GM19324 (cell line): ENCODE data around the gene SMG1.
"Not testable (repeated sequence)": the region's sequence is repeated elsewhere in the genome, so short reads cannot be mapped to it uniquely, and the experiment has no call there.

Experiments
- ATAC-seq: cut with Tn5 transposase; IDR thresholded peaks from one replicate; pipeline ENCODE4 v1.9.1; 2021; ENCODE audit warnings: mild to moderate bottlenecking, moderate library complexity; ENCODE audit not compliant: unreplicated experiment, low FRiP score

The SMG1 gene

DNA sequence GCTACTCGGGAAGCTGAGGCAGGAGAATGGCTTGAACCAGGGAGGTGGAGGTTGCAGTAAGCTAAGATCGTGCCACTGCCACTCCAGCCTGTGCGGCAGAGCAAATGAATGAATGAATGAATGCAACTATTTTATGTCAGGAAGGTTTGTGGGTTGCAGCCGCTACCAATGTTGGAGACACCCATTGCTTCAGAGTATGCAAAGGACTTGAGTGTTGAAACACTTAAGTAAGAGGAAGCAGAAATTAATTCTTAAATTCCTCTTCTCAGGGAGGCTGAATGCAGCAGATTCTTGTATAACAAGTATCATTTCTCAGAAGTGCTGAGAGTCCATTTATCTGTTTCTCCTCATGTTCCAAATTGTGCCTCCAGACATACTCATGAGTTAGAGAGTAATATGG is 151.6 kb downstream of the SMG1 start:
- not testable (repeated sequence) for ATAC-seq

DNA sequence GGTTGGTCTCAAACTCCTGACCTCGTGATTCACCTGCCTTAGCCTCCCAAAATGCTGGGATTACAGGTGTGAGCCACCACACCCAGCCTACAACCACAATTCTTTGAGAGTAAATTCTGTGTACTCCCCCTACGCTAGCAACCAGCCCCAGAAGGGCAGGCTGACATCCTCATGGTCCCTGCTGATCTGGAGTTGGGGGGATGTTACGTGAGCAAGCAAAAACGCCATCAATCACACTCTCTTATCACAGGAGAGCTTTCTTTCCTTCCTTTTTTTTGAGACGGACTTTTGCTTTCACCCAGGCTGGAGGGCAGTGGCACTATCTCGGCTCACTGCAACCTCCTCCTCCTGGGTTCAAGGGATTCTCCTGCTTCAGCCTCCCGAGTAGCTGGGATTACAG is 154.0 kb downstream of the SMG1 start:
- not testable (repeated sequence) for ATAC-seq

DNA sequence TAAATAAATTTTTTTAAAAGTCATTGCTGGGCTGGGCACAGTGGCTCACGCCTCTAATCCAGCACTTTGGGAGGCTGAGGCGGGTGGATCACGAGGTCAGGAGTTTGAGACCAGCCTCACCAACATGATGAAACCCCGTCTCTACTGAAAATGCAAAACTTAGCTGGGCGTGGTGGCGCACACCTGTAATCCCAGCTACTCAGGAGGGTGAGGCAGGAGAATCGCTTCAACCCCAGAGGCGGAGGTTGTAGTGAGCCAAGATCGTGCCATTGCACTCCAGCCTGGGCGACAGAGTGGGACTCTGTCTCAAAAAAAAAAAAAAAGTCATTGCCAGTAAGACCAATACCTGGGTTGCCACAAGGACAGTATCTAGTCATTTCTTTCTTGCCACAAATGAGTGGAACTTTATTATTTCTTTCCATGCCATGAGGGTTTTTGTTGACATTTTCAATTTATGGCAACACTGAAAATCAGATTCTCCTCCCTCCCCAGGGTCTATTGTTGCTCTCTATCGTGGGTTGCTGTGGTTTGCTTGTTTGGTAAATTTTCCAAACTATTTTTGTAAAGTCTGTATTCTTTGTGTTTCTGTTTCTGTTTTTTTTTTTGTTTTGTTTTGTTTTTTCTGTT is 155.8 kb downstream of the SMG1 start:
- ATAC-seq: not testable (repeated sequence)

DNA sequence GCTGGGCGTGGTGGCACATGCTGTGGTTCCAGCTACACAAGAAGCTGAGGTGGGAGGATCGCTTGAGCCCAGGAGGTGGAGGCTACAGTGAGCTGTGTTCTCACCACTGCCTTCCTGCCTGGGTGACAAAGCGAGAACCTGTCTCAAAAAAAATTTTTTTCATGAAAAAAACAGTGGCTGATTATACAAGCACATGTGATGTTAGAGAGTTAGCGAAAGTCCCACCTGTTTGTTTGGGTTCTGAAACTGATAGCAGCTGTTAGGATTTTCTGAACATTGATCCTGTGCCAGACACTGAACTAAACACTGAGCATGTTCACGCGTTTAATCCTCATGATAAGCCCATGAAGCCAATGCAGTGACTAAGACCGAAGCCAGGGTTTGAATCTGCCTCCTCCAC is 159.0 kb downstream of the SMG1 start:
- peak; percentile 76 for ATAC-seq

DNA sequence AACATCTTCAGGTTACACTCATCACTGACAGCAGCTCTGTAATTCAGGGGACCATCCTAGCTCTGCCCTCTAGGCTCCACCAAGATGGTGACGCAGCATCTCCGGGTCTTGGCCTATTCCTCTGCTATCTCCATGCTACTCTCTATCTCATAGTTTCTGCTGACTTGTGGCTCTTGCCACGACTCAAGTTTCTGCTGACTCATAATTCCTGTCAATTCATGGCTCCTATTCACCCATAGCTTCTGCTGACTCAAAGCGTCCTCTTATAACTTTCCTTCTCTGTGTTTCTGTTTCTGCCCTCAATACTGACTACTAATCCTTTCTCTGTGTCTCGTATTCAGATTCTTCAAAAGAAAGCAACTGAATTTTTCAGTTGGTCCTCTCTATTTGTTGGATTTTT is 163.5 kb downstream of the SMG1 start:
- ATAC-seq: not testable (repeated sequence)

DNA sequence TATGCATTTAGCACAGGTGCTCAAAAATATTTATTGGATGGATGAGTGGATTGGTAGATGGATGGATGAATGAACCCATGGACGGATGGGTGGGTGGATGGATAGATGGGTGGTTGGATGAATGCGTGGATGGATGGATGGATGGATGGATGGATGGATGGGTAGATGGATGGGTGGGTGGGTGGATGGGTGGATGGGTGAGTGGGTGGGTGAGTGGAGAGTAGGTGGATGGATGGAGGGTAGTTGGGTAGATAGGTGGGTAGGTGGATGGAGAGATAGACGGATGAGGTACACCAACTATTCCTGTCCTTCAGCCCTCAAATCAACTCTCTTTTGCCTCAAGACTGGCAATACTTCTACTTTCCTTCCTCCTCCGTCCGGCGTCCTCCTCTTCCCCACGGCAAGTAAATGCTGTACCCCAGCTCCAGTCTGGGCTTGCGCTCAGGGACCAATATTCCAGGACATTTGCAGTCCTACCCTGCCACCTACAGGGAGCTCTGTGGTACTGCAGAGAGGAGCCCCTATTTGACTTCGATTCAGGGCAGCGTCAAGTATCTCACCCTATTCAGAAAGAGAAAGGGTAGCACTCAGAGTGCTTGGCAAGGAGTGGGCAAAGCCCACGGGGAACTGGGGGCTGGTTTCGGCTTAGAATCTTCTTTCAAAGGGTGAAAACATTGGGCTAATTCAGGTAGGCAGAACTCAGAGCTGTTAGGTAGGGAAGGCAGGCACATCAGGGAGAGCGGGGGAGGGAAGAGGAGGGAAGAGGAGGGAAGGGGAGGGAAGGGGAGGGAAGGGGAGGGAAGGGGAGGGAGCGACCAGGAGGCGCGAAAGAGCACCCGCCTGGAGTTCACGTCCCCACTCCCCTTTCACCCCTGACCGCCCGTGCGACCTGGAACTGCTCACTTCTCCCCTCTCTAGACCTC is 166.3 kb downstream of the SMG1 start:
- peak; percentile 55 for ATAC-seq

DNA sequence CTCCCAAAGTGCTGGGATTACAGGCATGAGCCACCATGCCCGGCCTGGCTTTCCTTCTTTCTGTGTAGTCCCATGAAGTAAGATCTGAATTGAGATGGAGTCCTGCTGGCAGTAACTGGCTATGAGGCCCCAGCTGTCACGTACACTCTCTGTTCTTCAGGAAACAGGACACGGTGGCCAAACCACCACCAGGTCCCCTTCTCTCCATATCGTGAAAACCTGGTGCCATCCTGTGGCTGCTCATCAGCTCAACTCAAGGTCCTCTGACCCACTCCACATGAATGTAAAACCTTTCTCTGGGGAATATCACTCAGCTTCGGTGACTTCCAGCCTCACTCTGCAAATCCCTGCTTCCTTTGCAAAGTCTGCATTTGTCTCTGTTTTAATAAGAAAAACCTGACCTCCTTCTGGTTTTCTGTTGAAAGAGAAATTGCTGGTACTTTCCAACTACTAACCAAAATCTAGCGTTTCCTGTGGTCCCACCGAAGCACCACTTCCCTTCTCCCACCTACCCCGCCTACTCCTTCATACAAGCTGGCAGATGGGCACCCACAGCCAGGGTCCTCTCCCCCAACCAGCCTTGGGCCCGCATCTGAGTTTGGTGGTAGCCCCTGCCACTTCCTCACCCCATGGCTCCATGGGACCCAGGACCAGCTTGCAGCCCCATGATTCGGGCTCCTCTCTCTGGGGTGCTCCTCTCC is 168.1 kb downstream of the SMG1 start:
- not testable (repeated sequence) for ATAC-seq

DNA sequence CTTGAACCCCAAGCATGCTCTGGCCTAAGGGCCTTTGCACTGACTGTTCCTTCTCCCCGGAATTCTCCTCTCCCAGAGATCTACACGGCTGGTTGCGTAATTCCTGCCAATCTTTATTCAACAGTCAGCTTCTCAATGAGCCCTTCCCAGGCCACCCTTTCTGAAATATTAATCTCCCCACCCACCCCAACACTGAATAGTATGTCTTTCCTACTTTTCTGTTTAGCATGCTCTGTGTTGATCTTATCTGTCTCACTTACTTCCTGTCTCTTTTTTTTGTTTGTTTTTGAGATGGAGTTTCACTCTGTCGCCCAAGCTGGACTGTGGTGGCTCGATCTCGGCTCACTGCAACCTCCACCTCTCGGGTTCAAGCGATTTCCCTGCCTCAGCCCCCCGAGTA is 169.6 kb downstream of the SMG1 start:
- ATAC-seq: not testable (repeated sequence)
